HG03045 (cell line): Measurements from ENCODE around the gene TRRAP.
"Not testable (repeated sequence)": the region's sequence is repeated elsewhere in the genome, so short reads cannot be mapped to it uniquely, and the experiment has no call there.

Experiments used
- ATAC-seq: cut with Tn5 transposase; IDR thresholded peaks from one replicate; pipeline ENCODE4 v1.9.1; 2021; ENCODE audit warnings: mild to moderate bottlenecking, moderate library complexity; ENCODE audit not compliant: unreplicated experiment

TRRAP gene

DNA sequence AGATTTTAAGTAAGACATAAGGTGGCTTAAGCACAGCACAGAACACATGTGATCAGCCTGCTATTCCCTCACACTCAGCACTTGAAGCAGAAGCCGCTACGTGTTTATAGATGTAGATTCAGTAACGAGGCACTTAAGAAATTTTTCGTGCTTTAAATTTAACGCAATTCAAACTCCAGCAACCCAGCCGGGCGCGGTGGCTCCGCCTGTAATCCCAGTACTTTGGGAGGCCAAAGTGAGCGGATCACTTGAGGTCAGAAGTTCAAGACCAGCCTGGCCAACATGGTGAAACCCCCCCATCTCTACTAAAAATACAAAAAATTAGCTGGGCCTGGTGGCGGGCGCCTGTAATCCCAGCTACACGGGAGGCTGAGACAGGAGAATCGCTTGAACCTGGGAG is 167.9 kb downstream of the TRRAP start:
- not testable (repeated sequence) for ATAC-seq

GRCh38 chr7:99046722-99047121 is 168.4 kb downstream of the TRRAP start:
- ATAC-seq = no peak

- ATAC-seq = no peak
Observed at GRCh38 chr7:99047526-99048077, 169.3 kb downstream of the TRRAP start.

DNA sequence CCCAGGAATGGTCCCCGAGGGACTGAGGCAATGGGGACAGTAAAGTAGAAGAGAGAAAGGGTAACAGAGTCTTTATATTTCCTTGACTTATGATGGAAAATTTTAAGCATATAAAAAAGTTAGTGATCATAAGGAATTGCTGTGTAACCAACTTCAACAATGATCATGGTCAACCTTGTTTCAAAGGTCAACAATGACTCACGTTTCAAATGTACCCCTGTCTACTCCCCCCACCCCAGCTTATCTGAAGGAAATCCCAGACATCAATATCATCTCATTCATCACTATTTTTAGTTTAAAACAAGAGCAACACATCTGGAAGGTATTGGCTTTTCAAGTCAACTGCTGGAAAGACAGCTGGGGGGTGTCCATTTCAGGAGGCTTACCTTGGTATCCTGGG is 172.6 kb downstream of the TRRAP start:
- ATAC-seq = no peak

GRCh38 chr7:99054781-99055180 is 176.4 kb downstream of the TRRAP start:
- no peak for ATAC-seq

- ATAC-seq = no peak
Observed at GRCh38 chr7:99061001-99061776, 182.9 kb downstream of the TRRAP start.
